Fibroblast of lung (primary cell): ENCODE results near the gene LYZL4. TPM values are rescaled to one million over a fixed set of nuclear protein-coding genes. Genes with fewer than 3 reads are reported as not detected.
A peak's percentile ranks its signal among the peaks of the same experiment; 100 is the strongest.

ENCODE experiments used
- DNase-seq, 2 donors: peaks; one replicate each; pipeline versions ENCODE4 v3.0.0 to v3.0.0-alpha.2; 2010; ENCODE audit warnings: low read depth in 2 of 2
- H2AFZ ChIP-seq: 2 replicates; pipeline ENCODE4 v1.5.1; 2012; ENCODE audit warnings: low read length, control low read depth, inconsistent platforms
- H3K27ac ChIP-seq: 2 replicates; pipeline ENCODE4 v1.5.1; 2011; ENCODE audit warnings: low read length, control low read depth; ENCODE audit not compliant: insufficient read depth
- H3K27me3 ChIP-seq: 2 replicates; pipeline ENCODE4 v1.5.1; 2011; ENCODE audit warnings: mild to moderate bottlenecking, low read length; ENCODE audit not compliant: control insufficient read depth, insufficient read depth
- H3K36me3 ChIP-seq: 2 replicates; pipeline ENCODE4 v1.5.1; 2011; ENCODE audit warnings: low read length; ENCODE audit not compliant: control insufficient read depth, insufficient read depth
- H3K4me1 ChIP-seq: 2 replicates; pipeline ENCODE4 v1.5.1; 2011; ENCODE audit warnings: low read length; ENCODE audit not compliant: control insufficient read depth, insufficient read depth; ENCODE audit errors: extremely low read depth
- H3K4me2 ChIP-seq: 2 replicates; pipeline ENCODE4 v1.5.1; 2011; ENCODE audit warnings: low read length, control low read depth; ENCODE audit not compliant: insufficient read depth; ENCODE audit errors: extremely low read depth
- H3K4me3 ChIP-seq, 4 experiments: fragments of 200-600 bp in 1 of 4; sonication (generic) in 1 of 4; replicated peaks in 1 of 4; 2 replicates each; pipeline ENCODE4 v1.5.1; 2011 to 2016; ENCODE audit warnings: low read length in 4 of 4, low read depth in 3 of 4, mild to moderate bottlenecking in 3 of 4, control low read depth in 2 of 4, inconsistent platforms in 1 of 4, mixed read lengths in 1 of 4; ENCODE audit not compliant: insufficient read depth in 1 of 4; ENCODE audit errors: control extremely low read depth in 1 of 4
- H3K79me2 ChIP-seq: 2 replicates; pipeline ENCODE4 v1.5.1; 2012; ENCODE audit warnings: mild to moderate bottlenecking, low read length, inconsistent platforms; ENCODE audit not compliant: control insufficient read depth, insufficient read depth
- H3K9ac ChIP-seq: 2 replicates; pipeline ENCODE4 v1.5.1; 2011; ENCODE audit warnings: mild to moderate bottlenecking, low read length, control low read depth; ENCODE audit not compliant: insufficient read depth
- H3K9me3 ChIP-seq: 2 replicates; pipeline ENCODE4 v1.5.1; 2012; ENCODE audit warnings: low read depth, low read length; ENCODE audit not compliant: control insufficient read depth, insufficient read depth
- H4K20me1 ChIP-seq: 2 replicates; pipeline ENCODE4 v1.5.1; 2011; ENCODE audit warnings: low read length; ENCODE audit not compliant: control insufficient read depth, insufficient read depth; ENCODE audit errors: extremely low read depth
- CTCF ChIP-seq, 2 donors: IDR thresholded peaks in 1 of 2; conservative IDR thresholded peaks in 1 of 2; 1 replicate in 1 of 2; 2 replicates in 1 of 2; pipeline ENCODE4 v1.5.1; 2011 to 2012; ENCODE audit warnings: low read length in 2 of 2, control low read depth in 1 of 2, inconsistent platforms in 1 of 2, low read depth in 1 of 2, mild to moderate bottlenecking in 1 of 2
- EZH2 ChIP-seq: IDR thresholded peaks from 2 replicates; pipeline ENCODE4 v1.5.1; 2012; ENCODE audit warnings: low read length, control low read depth, mild to moderate bottlenecking; ENCODE audit errors: missing control alignments
- polyA plus RNA-seq, 2 donors: library from polyadenylated mRNA; depleted of rRNA in 1 of 2; stranded (reverse) in 1 of 2; unstranded in 1 of 2; fragments of >200 nt; gene quantifications; 2 replicates each; pipeline ENCODE4 v1.2.1, GENCODE V29; 2011 to 2012; ENCODE audit warnings: missing spikeins in 1 of 2
- total RNA-seq: library from RNA; depleted of rRNA; stranded (reverse); fragments of >200 nt; gene quantifications from 2 replicates; pipeline ENCODE4 v1.2.1, GENCODE V29; 2014

The LYZL4 gene
- total and polyA plus RNA-seq, 2 donors (not counting 1 experiment from before 2014, with no cell fraction given): not detected

GRCh38 chr3:42402394-42403096 lies 7.9 kb downstream of the LYZL4 start:
- no peaks in the 10 kb centered on the region for H3K79me2 ChIP-seq
- no peaks in the 10 kb centered on the region for H3K27me3 ChIP-seq
- no peak overlapping the region for H2AFZ ChIP-seq
- no peaks in the 10 kb centered on the region for H3K36me3 ChIP-seq
- no peak overlapping the region for H3K4me2 ChIP-seq
- H4K20me1 ChIP-seq: no peaks in the 10 kb centered on the region
- H3K9me3 ChIP-seq: no peaks in the 10 kb centered on the region
- no peak overlapping the region for H3K27ac ChIP-seq
- H3K9ac ChIP-seq: no peak overlapping the region
- H3K4me3 ChIP-seq: no peak overlapping the region
- TF ChIP-seq CTCF (conservative IDR thresholded peaks at IDR 0.05 in 1 of 2, IDR thresholded peaks at IDR 0.05 in 1 of 2; ENCODE audit: low read depth in 1 of 2, low read length in 2 of 2) (no peak), EZH2 (no peak)
- peak in 1 of 2 donors; percentile 6 for DNase-seq
- H3K4me1 ChIP-seq: no peaks in the 10 kb centered on the region

- no peak overlapping the region for H3K27ac ChIP-seq
- DNase-seq: no peak
- H3K27me3 ChIP-seq: no peaks in the 10 kb centered on the region
- no peaks in the 10 kb centered on the region for H3K79me2 ChIP-seq
- H3K4me2 ChIP-seq: no peak overlapping the region
- H3K36me3 ChIP-seq: no peaks in the 10 kb centered on the region
- H2AFZ ChIP-seq: no peak overlapping the region
- no peaks in the 10 kb centered on the region for H3K4me1 ChIP-seq
- no peak overlapping the region for H3K4me3 ChIP-seq
- H3K9ac ChIP-seq: no peak overlapping the region
- no peaks in the 10 kb centered on the region for H4K20me1 ChIP-seq
- TF ChIP-seq CTCF (conservative IDR thresholded peaks at IDR 0.05 in 1 of 2, IDR thresholded peaks at IDR 0.05 in 1 of 2; ENCODE audit: low read depth in 1 of 2, low read length in 2 of 2) (no peak), EZH2 (no peak)
- no peaks in the 10 kb centered on the region for H3K9me3 ChIP-seq
Observed at GRCh38 chr3:42398080-42398479, 12.3 kb downstream of the LYZL4 start.

- H3K36me3 ChIP-seq: no peaks in the 10 kb centered on the region
- DNase-seq: no peak
- no peak overlapping the region for H2AFZ ChIP-seq
- no peak overlapping the region for H3K27ac ChIP-seq
- no peaks in the 10 kb centered on the region for H3K9me3 ChIP-seq
- H3K4me2 ChIP-seq: no peak overlapping the region
- H3K9ac ChIP-seq: no peak overlapping the region
- H3K4me3 ChIP-seq: no peak overlapping the region
- no peak for TF ChIP-seq EZH2
- no peak for TF ChIP-seq CTCF (conservative IDR thresholded peaks at IDR 0.05 in 1 of 2, IDR thresholded peaks at IDR 0.05 in 1 of 2; ENCODE audit: low read depth in 1 of 2, low read length in 2 of 2)
- H3K27me3 ChIP-seq: no peaks in the 10 kb centered on the region
- H4K20me1 ChIP-seq: no peaks in the 10 kb centered on the region
- H3K79me2 ChIP-seq: no peaks in the 10 kb centered on the region
- H3K4me1 ChIP-seq: no peaks in the 10 kb centered on the region
Observed at GRCh38 chr3:42397644-42398043, 12.8 kb downstream of the LYZL4 start.
